GOT3 (cell line): ENCODE results near the gene ZNF429.
"Not testable (repeated sequence)": the region's sequence is repeated elsewhere in the genome, so short reads cannot be mapped to it uniquely, and the experiment has no call there.

Experiments
- DNase-seq: peaks from one replicate; lab custom pipeline; 2025; ENCODE audit warnings: mixed read lengths; lab: John Stamatoyannopoulos, UW

Gene ZNF429

GRCh38 chr19:21513651-21514050, 8.2 kb downstream of the ZNF429 start:
- DNase-seq, result no peak

- DNase-seq, result no peak
Measured at GRCh38 chr19:21519488-21519887, 14.1 kb downstream of the ZNF429 start.

DNA sequence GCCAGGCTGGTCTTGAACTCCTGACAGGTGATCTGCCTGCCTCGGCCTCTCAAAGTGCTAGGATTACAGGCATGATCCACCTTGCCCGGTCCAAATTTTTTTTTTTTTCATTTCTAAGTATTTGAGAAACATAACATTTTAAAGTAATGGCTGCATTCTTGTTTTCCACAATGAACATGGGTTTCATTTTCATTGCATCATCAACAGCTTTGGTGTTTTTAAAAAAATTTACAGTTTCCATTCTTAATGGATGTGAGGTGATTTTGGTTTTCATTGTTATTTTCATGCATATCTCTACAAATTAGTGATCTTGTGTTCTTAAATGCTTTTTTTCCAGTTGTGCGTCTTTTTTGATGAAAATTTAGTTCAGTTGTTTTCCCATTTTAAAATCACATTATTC, 27.5 kb downstream of the ZNF429 start:
- no peak for DNase-seq

- DNase-seq, result not testable (repeated sequence)
Measured at GRCh38 chr19:21536741-21537290, 31.4 kb downstream of the ZNF429 start.

DNA sequence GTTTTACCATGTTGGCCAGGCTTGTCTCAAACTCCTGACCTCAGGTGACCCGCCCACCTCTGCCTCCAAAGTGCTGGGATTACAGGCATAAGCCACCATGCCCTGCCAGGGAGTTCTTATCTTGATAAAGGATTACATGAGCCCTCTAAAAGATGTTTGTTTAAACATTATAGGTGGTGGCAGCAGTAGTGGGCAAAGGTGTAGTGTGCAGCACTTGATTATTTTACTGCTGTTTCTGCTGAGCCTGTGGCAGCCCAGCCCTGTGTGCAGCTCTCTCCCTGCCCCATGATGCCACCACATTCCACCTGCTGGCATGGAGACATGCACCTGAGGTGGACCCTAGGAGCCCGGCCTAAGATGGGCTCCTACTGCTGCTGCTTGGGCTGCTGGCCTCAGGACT, 54.0 kb downstream of the ZNF429 start:
- DNase-seq, result no peak

DNA sequence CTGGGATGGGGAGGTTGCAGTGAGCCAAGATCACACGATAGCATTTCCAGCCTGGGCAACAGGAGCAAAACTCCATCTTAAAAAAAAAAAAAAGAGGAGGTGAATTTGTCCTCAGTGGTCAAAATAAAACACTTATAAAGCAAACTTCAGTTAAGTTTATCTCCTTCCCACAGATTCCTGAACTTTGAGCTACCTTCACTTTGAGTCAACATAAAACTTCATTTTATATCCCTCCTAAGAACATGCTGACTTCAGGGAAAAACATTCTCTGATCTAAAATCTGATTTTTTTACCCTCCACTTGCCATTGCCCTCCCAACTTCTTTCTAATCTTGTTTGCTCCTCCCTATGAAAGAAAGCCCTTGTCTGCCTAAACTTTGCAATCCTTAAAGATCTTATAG, 59.0 kb downstream of the ZNF429 start:
- no peak for DNase-seq

DNA sequence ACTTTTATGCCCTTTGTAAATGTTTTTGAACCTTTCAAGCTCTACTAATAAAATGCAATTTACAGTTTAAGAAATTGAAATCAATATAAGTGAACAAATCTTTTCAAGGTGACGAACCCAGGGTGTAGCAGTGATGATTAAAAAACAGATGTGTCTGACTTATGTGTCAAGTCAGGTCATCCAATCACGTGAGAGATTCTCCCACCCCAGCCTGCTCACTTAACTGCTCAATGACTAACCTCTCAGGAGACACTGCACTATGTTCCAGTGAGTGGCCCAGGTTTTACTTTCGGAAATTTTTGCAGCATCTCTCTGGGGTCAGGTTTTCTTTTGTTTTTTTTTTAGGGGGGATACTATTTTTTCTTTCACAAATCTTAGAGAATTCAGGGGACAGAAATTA, 60.7 kb downstream of the ZNF429 start:
- DNase-seq, result no peak

- DNase-seq, result not testable (repeated sequence)
Measured at GRCh38 chr19:21567806-21568205, 62.4 kb downstream of the ZNF429 start.

DNA sequence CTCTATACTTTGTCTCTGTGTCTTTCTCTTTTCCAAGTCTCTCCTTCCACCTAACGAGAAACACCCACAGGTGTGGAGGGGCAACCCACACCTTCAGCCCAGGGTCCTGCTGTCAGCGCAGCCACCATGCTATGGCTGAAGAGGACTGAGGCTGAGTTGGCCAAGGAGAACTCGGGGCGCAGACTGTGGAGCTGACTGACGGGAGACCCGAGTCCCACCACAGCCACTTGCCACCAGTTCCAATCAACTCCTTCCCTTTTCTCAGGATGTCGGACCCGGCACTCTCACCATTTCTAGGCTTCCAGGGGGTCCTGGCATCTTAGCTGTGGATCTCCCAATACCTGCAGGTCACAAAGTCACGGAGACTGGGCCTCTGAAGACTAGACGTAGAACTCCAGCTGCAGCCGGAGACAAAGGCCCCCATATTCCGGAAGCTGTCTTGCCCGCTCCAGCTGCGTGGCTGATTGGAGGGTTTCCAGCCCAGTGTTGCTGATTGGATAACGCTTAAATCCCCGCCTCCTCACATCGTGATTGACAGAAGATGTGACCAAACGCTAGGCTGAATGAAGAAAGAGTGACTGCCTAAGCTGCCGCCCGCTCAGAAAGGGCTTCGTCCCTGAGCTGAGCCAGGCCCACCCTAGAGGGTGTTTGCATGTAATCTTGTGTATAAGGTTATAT, 63.6 kb downstream of the ZNF429 start:
- peak; percentile 9 for DNase-seq

DNA sequence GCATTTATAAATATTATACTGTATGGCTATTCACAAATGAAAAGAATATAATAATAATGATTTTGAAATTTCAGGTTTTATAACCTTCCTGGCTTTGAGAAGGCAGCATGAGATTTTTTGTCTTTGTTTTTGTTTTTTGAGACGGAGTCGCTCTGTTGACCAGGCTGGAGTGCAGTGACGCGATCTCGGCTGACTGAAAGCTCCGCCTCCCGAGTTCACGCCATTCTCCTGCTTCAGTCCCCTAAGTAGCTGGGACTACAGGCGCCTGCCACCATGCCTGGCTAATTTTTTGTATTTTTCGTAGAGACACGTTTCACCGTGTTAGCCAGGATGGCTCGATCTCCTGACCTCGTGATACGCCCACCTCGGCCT, 64.1 kb downstream of the ZNF429 start:
- no peak for DNase-seq

- DNase-seq, result no peak
Measured at GRCh38 chr19:21571316-21571715, 65.9 kb downstream of the ZNF429 start.

GRCh38 chr19:21574607-21575006, 69.2 kb downstream of the ZNF429 start:
- no peak for DNase-seq

DNA sequence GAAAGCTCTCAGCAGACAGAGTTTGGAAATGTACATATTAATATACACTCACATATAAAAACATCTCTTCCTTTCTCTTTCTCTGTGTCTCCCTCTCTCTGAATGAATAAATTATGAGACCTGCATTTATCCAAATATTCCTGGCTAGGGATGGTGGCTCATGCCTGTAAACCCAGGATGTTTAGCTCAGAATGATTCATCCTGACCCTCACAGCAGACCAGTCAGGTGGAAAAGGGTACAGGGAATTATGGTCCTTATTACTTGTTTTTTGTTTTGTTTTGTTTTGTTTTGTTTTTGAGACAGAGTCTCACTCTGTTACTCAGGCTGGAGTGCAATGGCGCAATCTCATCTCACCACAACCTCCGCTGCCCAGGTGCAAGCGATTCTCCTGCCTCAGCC, 71.1 kb downstream of the ZNF429 start:
- no peak for DNase-seq

GRCh38 chr19:21580101-21580500, 74.7 kb downstream of the ZNF429 start:
- no peak for DNase-seq

DNA sequence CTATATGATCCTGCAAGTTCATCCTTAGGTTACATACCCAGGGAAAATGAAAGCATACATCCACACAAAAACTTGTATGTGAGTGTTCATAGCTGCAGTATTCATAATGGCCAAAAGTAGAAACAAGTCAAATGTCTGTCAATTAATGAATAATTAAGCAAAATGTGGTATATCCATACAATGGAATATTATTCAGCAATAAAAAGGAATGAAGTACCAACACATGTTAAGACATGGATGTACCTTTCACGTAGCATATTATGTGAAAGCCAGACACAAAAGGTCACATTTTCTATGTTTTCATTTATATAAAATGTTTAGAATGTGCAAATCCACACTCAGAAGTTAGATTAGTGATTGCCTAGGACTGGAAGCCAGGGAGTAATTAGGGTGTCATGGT, 75.4 kb downstream of the ZNF429 start:
- no peak for DNase-seq

DNA sequence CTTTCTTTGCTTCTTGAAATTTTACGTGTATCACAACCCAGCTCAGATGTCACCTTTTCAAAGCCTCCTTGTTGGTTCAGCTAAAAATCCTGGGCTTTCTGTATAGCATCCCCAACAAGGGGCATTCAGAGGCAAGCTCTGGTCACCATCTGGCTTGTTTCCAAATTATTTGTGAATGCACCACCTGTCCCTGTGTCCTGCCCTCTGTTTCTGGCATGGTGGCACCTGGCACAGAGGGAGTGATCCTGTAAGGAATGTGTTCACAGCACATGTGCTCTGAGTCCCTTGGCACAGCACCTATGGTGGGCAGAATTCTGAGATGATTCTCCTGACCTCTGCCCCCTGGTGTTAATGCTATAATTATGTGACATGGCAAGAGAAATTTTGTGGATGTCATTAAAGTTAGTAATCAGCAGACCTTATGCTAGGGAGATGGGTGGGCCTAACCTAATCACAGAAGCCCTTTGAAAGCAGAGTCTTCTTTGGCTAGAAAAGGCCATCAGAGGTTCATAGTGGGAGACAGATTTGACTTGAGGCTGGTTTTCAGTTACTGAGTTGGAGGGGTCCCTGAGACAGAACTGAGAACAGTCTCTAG, 76.3 kb downstream of the ZNF429 start:
- DNase-seq, result no peak

GRCh38 chr19:21584537-21584936, 79.1 kb downstream of the ZNF429 start:
- DNase-seq, result no peak

GRCh38 chr19:21585281-21585890, 80.0 kb downstream of the ZNF429 start:
- DNase-seq, result no peak

DNA sequence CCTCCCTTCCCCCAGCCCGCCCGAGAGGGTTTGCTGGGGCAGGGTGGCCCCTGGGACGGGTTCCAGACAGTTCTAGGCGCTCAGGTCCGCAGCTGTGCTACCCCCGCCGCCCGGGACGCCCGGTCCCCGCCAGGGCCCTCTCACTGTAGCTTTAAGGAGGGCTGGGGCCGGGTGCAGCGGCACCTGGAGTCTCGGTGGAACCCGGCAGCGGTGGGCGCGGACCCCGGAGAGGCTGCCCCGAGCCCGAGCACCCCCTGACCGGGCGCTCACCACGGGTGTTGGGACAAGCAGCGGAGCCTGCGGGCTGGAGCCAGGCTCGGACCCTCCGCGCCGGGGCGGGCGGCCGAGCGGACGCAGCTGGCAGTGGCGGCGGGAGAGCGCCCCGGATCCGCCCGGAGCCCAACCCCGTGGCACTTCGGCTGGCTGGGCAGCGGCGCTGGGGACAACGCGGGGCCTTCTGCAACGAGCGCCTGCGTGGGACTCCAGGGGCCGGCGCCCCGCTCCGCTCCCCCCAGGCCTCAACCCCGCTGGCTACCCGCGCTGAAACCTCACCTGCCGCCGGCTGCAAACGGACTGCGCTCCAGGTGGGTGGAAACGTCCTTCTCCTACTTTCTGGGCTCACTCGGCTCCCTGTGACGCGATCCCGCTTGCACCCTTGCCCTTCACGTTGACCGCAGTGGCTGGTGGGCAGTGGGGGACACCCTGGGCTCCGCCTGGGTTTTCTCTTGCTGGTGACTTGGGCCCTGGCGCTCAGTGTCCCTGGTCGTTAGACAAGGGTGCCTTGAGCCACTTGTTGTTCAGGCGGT, 81.1 kb downstream of the ZNF429 start:
- DNase-seq, result no peak

- no peak for DNase-seq
Measured at GRCh38 chr19:21587117-21587461, 81.7 kb downstream of the ZNF429 start.

GRCh38 chr19:21587549-21587948, 82.1 kb downstream of the ZNF429 start:
- DNase-seq, result no peak

GRCh38 chr19:21588065-21588601, 82.7 kb downstream of the ZNF429 start:
- no peak for DNase-seq
